Fibroblast of peridontal ligament (primary cell): ENCODE data around the gene DGLUCY.
"Not testable (repeated sequence)": the region's sequence is repeated elsewhere in the genome, so short reads cannot be mapped to it uniquely, and the experiment has no call there.

Source experiments
- DNase-seq: peaks from one replicate; pipeline ENCODE4 v3.0.0-alpha.2; 2010; ENCODE audit errors: extremely low read depth

Gene DGLUCY

GRCh38 chr14:91233936-91234790 lies 120.3 kb downstream of the DGLUCY start:
- no peak for DNase-seq

DNA sequence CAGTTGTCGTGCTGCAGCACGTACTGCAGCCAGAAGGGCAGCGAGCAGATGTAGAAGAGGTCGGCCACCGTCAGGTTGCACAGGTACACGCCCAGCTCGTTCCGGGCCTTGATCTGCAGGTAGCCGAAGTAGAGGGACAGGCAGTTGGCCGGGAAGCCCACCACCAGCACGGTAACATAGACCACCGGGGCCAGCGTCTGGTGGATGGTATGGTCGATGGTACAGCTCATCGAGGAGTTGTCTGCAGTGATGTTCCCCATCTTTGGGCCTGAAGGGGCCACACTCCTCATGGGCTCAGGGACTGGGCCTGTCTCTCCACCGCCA lies 120.9 kb downstream of the DGLUCY start:
- DNase-seq: no peak

GRCh38 chr14:91235841-91236240 lies 122.0 kb downstream of the DGLUCY start:
- no peak for DNase-seq

DNA sequence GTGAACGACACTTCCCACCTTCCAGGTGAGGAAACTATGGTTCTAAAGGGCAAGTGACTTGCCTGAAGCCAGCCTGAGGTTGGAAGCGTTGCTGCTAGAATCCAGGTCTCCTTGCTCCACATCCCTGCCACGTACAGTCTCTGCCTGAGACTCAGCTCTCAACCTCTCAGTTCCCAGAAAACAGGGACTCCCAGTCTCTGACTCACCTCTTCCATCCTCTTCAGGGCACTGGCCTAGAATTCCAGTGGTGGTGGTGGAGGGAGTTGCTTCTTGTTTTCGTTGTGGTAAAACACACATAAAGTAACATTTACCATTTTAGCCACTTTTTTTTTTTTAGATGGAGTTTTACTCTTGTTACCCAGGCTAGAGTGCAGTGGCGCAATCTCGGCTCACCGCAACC lies 123.3 kb downstream of the DGLUCY start:
- DNase-seq: peak; percentile 75

DNA sequence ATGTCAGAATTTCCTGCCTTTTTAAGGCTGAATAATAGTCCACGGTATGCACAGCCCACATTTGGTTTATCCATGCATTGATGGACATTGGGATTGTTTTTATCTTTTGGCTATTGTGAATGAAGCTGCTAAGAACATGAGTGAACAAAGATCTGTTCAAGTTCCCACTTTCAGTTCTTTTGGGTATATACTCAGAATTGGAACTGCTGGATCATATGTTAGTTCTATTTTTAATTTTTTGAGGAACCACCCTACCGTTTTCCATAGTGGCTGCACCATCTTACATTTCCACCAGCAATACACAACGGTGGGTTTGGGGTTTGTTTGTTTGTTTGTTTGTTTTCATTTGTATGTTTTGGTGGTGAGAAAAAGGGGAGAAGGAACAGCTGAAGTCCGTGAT lies 124.2 kb downstream of the DGLUCY start:
- DNase-seq: no peak

DNA sequence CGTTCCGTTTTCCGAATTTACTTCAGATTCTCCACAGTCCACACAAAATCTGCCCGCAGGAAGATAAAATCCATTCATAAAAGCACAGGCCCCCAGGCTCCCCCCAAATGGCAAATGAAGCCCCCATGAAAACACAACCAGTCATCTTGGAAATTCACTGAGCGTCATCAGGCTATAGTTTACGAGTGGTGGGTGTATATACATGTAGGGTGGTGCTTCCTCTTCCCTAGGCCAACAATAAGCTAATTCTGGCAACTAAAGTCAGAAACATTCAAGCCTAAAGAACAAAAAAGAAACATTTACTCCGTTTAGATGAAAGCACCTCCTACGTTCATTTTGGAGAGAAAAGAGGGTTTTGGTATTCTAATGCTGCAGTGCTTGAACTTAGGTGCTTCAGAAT lies 124.8 kb downstream of the DGLUCY start:
- DNase-seq: no peak

- DNase-seq: no peak
These were observed 128.0 kb downstream of the DGLUCY start for GRCh38 chr14:91241863-91242262.

DNA sequence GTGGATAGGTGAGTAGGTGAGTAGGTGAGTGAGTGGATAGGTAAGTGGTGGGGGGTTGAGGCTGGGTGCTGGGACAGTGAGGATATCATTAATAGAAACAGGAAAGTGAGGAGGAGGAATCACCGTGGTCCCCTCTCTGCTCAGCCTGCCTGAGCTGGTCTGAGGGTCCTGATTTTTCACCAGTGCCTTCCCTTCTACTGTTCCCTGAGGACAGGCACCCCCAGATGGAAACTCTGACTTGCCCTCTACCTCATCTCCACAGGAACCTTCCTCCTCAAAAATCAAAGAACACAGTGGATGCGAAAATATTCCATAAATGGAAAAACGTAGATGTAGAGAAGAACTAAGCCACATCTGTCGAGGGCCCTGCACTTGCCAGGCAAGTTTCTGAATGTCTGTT lies 128.8 kb downstream of the DGLUCY start:
- no peak for DNase-seq

DNA sequence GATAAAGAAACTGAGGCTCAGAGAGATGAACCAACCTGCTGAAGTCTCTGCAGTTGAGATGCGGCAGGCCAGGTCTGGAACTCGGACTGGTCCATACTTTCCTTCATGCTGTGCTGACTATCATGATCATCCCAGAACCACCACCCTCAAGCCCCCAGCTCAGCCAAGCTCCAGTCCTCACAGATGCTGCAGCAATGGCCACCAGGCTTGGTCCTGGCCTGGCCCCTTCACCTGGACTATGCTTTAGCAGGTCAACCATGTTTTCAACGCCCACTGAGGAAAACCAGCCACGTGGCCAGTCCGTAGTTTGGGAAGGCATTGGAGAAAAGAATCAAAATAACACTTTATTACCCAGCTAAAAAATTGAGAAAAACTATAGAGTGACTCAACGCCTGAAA lies 129.2 kb downstream of the DGLUCY start:
- no peak for DNase-seq

DNA sequence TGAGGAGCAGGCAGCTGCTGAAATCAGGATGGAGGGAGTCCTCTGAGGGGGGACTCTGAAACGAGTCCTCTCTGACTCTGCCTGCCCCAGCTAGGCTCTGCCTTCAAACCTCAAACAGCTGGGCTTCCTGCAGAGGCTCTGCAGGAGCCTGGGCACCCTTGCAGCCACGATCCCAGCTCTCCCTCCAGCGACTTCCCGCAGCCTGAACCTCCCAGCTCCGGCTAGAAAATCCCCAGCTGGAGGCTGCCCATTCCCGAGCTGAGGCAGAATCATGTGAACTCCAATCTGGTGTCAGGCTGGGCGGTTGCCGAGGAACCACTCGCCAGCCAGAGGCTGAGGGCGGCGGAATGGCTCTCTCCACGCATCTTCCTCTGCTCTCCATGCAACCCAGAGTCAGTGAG lies 130.6 kb downstream of the DGLUCY start, which contains the start of gene GPR68:
Gene GPR68, minus strand, starts transcription at position 204 of the 401 bp plus-strand sequence. CDS start 9,654 bp downstream, outside the sequence.
- peak; percentile 81 for DNase-seq

DNA sequence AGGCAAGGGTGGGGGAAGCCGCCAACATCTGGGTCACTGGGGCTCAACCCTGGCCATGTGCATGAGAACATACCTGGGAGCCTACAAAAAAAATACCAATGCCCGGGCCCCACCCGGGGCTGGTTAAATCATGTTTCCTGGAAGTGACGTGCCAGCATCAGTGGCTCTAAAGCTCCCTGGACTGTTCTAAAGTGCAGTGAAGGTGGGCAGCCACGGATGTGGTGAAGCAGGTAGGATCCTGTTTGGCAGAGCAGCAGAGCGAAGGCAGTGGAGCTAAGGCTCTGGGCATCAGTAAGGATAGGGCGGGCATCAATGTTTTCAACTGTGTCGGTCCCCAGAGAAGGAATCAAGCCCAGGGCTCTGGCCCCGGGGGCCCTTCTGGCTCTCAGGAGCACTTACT lies 131.2 kb downstream of the DGLUCY start:
- DNase-seq: no peak

- not testable (repeated sequence) for DNase-seq
These were observed 131.7 kb downstream of the DGLUCY start for GRCh38 chr14:91245616-91246015.

DNA sequence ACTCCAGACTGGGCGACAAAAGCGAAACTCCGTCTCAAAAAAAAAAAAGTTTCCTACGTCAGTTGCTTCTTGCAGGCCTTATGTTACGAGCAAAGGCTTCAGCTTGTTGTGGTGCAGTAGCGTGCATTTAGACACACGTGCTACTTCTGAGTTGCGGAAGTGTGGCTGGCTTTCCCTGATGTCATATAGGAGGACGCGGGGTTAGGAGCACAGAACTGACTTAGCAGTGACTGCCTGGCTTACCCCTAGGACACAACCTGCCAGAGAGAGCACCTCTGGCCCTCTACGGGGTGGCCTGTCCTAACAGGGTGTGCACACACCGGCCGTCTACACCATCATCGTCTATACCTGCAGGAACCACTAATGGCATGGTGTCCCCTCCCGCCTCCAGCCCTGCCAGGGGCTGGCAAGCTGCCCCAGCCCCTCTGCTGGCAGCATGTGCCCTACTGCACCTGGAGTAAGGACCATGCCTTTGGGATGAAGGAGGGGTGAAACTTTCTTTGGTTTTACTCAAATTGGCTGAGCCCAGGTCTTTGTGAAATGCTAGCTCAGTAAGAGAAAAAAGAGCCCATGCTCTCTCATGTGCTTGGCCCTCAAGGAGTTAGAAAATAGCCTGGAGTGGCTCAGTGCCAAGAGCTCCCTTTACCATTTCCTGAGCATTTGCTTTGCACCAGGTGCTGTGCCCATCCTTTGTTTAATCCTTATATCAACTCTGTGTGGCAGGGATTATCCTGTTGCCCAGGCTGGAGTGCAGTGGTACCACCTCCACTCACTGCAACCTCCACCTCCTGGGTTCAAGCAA lies 132.4 kb downstream of the DGLUCY start:
- no peak for DNase-seq

- no peak for DNase-seq
These were observed 136.2 kb downstream of the DGLUCY start for GRCh38 chr14:91249841-91250616.

GRCh38 chr14:91250912-91251311 lies 137.0 kb downstream of the DGLUCY start:
- no peak for DNase-seq

DNA sequence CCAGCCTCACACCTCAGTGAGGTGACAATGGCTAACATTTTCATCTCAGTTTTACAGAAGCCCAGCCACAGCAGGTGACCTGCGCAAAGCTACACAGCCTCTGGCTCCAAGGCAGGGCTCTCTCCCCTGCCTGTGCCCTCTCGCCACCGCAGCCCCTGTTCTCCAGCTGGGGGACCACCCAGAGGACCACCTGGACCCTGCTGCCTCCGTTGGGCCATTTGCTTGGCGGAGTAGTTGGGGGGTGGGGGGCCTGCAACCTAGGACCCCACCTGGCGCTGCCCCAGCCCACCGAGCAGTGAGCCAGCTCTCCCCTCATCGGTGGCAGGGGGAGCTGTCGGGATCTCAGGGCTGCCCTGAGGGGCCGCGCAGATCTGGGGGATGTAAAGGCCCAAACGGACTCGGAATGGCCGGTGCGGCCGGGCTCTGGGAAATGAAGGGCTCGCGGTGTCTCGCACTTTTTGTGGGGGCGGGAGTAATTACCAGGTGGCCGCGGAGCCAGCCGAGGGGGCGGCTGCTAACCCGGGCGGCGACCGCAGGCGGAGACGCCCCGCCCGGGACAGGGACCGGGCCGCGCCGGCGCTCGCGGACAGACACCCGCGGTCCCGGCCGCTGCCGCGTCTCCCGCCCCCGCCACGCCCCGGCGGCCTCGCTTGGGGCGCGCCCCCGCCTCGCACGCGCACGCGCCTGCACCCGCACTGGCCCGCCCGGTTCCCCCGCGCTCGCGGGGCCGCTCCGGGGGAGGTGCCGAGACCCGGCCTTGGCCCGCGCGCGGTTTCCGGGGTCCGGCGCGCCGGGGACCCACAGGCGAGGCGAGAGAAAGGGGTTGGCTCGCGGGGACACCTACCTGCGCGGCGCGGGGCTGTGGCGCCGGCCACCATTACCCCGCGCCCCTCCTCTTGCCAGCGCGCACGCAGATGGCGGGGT lies 139.3 kb downstream of the DGLUCY start:
- DNase-seq: no peak

GRCh38 chr14:91253795-91254323 lies 140.0 kb downstream of the DGLUCY start:
- DNase-seq: no peak

DNA sequence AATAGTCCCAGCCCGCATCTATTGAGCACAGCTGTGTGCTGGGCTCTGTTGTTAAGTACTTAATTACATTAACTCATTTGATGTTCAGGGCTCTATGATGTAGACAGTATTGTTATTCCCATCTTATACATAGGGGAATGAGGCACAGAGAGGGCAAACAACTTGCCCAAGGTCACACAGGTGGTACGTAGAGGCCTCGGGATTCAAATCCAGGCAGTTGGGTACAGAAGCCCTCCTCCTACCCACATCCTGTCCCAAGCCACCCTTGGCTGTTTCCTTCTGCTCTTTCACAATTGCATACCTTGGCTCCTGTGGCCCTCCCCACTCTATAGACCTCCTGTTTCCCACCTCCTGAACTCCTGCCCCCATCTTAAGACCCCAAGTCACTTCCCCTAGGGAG lies 140.6 kb downstream of the DGLUCY start:
- no peak for DNase-seq

GRCh38 chr14:91255026-91255695 lies 141.3 kb downstream of the DGLUCY start:
- peak; percentile 22 for DNase-seq

DNA sequence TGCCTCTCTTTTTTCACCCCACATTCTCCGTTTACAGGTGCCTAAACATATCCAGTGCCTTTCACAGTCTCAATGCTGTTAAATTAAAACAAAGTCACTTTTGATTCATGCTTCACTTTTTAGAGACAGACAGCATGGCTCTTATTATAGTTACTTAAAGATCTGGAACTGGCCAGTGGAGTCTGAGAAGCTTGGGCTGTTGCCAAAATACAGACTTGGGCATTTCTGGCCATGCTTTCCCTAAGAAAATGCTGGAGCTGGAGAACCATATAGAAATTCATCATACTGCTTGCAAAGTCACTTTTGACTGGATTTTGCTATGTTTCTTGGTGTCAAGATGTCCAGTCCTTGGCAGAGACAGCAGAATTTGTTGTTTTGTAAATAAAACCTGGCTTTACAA lies 142.8 kb downstream of the DGLUCY start:
- DNase-seq: peak; percentile 58
